NCI-H82 treated with DMSO at 0.1 percent for 48 hours (cell line): ENCODE measurements around the gene LAMA2.
"Not testable (repeated sequence)": the region's sequence is repeated elsewhere in the genome, so short reads cannot be mapped to it uniquely, and the experiment has no call there.

Source experiments
- DNase-seq: peaks from one replicate; lab custom pipeline; 2025; ENCODE audit not compliant: unreplicated experiment; lab: John Stamatoyannopoulos, UW

Gene LAMA2

GRCh38 chr6:129172279-129172995 lies 289.5 kb downstream of the LAMA2 start:
- DNase-seq: not testable (repeated sequence)

GRCh38 chr6:129175066-129175465 lies 292.1 kb downstream of the LAMA2 start:
- DNase-seq: no peak

GRCh38 chr6:129177801-129178200 lies 294.9 kb downstream of the LAMA2 start:
- DNase-seq: no peak

GRCh38 chr6:129179283-129179682 lies 296.3 kb downstream of the LAMA2 start:
- DNase-seq: no peak

- no peak for DNase-seq
Measured at GRCh38 chr6:129181001-129181400, 298.1 kb downstream of the LAMA2 start.

GRCh38 chr6:129183187-129183591 lies 300.3 kb downstream of the LAMA2 start:
- DNase-seq: no peak

- no peak for DNase-seq
Measured at GRCh38 chr6:129183681-129184301, 300.9 kb downstream of the LAMA2 start.

GRCh38 chr6:129184324-129184723 lies 301.4 kb downstream of the LAMA2 start:
- no peak for DNase-seq

GRCh38 chr6:129184808-129185366 lies 301.9 kb downstream of the LAMA2 start:
- DNase-seq: no peak

GRCh38 chr6:129186988-129187387 lies 304.1 kb downstream of the LAMA2 start:
- DNase-seq: no peak

- no peak for DNase-seq
Measured at GRCh38 chr6:129188306-129188705, 305.4 kb downstream of the LAMA2 start.

GRCh38 chr6:129188795-129189194 lies 305.9 kb downstream of the LAMA2 start:
- no peak for DNase-seq

- no peak for DNase-seq
Measured at GRCh38 chr6:129189266-129189665, 306.3 kb downstream of the LAMA2 start.

GRCh38 chr6:129191235-129191634 lies 308.3 kb downstream of the LAMA2 start:
- DNase-seq: no peak

GRCh38 chr6:129192458-129192989 lies 309.6 kb downstream of the LAMA2 start:
- DNase-seq: no peak

GRCh38 chr6:129194306-129194941 lies 311.5 kb downstream of the LAMA2 start:
- no peak for DNase-seq

GRCh38 chr6:129195161-129195560 lies 312.2 kb downstream of the LAMA2 start:
- no peak for DNase-seq

GRCh38 chr6:129195643-129196042 lies 312.7 kb downstream of the LAMA2 start:
- DNase-seq: no peak

GRCh38 chr6:129197154-129197553 lies 314.2 kb downstream of the LAMA2 start:
- DNase-seq: no peak

- no peak for DNase-seq
Measured at GRCh38 chr6:129200151-129200550, 317.2 kb downstream of the LAMA2 start.

GRCh38 chr6:129203190-129203900 lies 320.4 kb downstream of the LAMA2 start:
- no peak for DNase-seq
